SKM-1 treated with dmso at 0.1 percent for 144 hours (cell line): ENCODE measurements around the gene PI4KB.
A peak's percentile ranks its signal among the peaks of the same experiment; 100 is the strongest.
"Not testable (repeated sequence)": the region's sequence is repeated elsewhere in the genome, so short reads cannot be mapped to it uniquely, and the experiment has no call there.

Source experiments
- DNase-seq: peaks from one replicate; lab custom pipeline; 2025; ENCODE audit not compliant: unreplicated experiment; lab: John Stamatoyannopoulos, UW

The PI4KB gene

DNA sequence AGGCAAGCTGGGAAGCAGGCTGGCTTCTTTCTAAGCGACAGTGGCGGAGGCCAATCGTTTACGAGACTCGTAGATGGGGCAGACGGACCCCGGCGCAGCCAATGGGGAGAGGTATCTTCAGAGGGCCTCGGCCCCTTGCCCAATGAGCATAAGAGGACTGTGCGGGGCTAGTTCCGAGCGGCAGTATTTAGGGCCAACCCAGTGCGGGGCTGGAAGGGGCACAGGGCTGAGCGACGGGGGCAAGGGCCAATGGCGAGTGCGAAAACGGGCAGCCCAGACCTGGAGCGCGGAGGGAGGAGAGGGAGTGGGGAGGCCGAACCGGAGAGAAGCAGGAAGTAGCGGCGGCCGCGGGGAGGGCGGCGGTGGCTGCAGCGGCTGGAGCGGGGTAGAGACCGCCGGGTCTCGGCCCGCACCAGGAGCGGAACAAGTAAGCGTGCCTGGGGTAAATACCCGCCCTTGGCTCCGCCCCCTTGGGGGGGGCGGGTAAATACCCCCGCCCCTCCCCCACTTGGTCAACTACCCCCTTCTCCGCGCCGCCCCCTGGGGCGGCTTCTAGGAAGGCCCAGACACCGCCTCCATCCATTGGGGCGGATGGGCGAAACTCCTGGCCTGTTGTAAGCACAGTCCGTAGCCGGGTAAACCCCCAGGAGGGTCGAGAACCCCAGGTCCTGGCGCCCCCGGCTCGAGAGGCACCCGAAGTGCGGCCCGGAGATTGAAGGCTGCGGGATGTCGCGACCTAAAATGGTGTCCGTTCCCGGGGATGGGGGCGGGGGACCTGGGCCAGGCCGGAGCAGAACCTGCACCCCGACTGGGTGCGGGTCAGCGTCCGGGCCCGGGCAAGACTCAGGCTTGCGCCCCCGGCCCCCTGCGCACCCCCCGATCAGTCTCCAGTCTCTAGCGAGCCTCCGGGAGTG lies 45.0 kb downstream of the PI4KB start, which contains the start of gene ZNF687:
Gene ZNF687, plus strand, starts transcription at position 331 of the 914 bp plus-strand sequence. CDS start 3,993 bp downstream, outside the sequence.
- peak; percentile 100 for DNase-seq

DNA sequence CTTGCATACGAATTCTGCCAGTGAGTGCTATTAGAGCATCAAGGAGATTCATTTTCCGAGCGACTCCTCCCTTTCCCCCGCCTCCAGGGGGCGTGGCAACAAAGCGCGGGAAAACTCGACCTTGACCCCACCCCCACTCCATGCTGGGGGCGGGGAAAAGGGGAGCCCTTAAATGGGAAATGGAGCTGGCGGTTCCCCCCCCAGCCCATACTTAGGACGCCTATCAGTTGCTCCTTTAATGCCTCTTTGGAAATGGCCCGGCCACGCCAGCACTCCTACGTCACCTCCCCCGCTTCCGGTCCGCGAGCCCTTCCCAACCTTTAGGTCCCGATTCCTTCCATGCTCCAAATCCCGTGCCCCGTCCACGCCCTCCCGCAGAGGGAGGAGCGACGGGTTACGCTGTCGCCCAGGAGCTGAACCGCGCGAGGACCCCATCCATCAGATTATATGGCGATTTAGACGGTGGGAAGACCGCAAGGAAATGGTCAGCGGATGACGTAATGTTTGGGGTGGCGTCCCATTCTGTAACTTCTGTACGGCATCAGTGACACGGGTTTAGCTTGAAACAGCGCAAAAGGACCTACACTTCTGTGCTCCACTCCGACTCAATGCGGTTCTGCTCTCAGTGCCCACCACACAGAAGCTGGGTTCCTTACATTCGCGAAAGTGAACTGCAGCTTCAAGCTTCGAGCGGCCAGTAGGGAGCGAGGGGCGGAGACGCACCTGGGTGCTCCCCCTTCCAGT lies 45.8 kb downstream of the PI4KB start:
- DNase-seq, result peak; percentile 99

DNA sequence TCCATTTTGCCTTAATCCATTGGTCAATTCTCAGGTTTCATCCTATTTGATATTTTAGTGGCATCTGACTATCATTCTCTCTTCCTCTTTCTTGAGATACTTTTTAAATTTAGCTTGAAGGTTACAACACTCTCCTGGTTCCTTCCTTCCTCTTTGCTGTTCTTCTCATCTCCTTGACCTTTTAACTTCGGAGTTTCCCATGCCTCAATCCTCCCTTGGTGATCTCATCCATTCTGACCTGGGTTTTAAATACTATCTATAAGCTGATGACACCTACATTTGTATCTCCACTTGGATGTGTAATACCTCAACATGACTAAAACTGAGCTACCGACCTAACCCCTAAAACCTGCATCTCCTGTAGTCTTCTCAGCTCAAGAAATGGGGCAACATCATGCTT lies 50.0 kb downstream of the PI4KB start:
- peak; percentile 100 for DNase-seq

DNA sequence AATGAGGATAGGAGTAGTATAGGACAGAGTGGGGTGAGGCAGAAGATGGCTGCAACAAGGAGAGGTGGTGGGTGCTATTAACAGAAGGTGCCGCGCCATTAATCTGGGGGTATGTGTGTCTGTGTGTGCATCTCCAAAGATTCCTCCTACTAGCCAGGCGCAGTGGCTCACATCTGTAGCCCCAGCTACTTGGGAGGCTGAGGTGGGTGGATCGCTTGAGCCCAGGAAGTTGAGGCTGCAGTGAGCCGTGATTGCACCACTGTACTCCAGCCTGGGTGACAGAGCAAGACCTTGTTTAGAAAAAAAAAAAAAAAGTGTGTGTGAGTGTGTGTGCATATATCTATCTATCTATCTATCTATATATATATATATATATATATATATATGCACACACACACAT lies 51.9 kb downstream of the PI4KB start:
- DNase-seq, result not testable (repeated sequence)

DNA sequence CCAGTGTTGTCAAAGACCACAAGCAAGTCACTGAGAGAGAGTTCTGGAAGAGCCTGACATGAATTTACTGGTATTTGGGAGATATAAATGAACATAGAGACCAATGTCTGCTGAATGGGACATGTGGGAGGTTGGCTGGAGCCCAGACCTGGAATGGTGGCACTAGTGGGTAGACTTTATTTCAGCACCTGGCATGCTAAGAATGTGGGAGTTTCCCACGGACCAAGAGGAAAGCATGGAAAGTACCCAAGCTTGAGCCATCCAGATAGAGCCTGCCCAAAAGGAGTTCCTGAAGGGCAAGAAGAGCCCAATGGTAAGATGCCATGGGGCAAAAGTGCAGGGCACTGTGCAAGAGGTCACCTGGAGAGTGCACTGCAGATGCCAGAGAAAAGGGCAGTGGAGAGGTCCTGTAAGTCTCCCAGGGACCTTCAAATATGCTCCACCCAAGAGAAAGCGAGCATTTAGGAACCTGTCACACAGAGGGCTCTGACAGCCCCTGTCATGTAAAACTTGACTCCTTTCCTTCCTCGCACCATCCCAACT lies 53.2 kb downstream of the PI4KB start:
- no peak for DNase-seq

DNA sequence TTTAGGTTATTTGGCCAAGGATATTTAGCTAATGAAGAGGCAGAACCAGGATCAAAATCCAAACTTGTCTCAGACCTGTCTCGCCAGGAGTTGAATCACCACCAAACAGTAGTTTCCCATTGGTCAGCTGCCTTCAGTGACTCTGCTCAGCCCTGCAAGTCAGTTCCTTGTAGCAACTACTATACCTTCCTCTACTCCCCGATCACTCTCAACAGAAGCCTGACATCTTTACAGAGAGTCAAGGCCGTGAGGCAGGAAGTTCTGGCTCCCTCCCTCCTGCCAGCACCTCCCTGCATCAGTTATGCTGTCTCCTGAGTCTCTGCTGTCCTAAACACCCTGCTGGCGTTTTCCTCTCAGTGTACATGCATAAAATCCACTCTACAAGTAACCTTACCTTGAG lies 59.5 kb downstream of the PI4KB start:
- DNase-seq, result no peak

DNA sequence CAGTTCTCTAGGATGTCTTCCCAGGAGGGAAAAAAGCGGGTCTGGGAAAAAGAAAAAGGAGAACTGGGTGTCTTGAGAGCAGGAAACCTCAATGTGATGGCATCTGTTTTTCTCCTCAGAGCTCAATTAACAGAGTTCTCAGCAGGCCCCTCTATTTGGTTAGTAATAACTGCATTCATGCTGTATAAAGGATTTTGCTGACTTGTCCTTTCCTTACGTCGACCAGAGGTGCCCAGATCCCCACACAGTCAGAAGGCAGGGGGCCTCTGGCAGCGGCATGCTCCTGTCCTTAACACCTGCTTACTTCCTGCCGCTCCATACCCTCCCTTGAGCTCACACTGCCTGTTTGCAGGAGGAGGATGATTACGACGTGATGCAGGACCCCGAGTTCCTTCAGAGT lies 60.4 kb downstream of the PI4KB start:
- DNase-seq, result no peak

DNA sequence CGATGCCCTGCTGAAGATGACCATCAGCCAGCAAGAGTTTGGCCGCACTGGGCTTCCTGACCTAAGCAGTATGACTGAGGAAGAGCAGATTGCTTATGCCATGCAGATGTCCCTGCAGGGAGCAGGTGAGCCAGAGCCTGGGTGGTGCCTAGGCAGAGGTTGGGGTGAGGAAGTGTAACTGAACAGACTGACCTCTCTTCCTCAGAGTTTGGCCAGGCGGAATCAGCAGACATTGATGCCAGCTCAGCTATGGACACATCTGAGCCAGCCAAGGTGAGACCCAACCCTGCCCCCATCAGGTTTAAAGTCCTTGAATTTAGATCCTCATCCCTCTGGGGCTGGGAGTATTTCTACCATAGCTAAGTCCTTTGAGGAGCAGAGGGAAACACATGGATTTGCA lies 60.9 kb downstream of the PI4KB start:
- no peak for DNase-seq

DNA sequence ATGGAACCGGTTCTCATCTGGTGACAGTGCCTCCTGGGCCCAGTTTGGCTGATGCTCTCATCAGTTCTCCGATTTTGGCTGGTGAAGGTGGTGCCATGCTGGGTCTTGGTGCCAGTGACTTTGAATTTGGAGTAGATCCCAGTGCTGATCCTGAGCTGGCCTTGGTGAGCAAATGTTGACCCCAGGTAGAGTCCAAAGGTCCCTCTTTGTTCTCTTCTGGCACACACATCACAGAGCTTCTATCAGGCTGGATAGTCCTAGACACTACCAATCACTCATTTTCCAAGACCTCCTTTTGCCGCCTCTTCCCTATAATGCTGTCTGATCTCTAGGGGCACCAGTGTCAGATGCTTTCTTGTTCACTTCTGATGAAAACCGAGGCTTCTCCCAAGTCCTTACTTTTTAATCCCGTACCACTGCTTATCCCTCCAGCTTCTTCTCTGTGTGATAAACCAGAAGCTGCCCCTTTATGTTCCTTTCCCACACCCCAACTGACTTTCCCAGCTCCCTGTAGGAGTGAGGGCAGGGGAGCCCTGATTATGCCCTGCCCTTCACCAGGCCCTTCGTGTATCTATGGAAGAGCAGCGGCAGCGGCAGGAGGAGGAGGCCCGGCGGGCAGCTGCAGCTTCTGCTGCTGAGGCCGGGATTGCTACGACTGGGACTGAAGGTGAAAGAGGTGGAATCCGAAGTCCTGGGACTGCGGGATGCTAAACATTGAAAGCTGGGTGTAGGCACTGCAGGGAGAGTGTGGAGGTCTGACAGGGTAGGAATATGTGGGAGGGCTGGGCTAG lies 61.6 kb downstream of the PI4KB start:
- no peak for DNase-seq

DNA sequence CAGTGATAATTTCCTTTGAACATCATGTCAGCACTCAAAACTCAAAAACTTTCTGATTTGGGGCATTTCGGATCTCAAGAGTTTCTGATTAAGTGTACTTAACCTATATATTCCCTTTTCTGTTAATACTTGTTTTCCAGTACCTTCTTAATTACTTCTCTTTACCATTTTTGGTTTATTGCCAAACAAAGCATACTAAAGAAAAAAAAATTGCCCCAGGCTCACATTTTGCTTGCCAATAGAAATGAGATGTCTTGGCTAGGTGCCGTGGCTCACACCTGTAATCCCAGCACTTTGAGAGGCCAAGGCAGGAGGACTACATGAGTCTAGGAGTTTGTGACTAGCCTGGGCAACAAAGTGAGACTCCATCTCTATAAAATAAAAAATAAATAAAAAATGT lies 67.9 kb downstream of the PI4KB start:
- DNase-seq, result no peak

DNA sequence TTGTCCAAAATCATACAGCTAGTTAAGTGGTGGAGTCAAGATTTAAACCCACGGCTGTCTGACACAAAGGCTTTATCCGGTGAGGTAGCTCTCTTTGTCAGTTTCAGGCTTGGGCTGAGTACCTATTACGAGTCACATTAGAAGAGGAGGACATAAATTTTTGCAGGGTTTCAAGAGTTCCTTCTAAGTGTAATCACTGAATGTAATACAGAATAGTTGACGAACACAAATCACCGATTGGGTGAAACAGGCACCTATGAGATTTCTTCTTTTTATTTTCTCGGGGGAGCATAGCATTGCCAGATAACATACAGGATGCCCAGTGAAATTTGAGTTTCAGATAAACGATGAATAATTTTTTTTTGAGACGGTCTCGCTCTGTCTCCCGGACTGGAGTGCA lies 71.8 kb downstream of the PI4KB start:
- DNase-seq, result no peak

DNA sequence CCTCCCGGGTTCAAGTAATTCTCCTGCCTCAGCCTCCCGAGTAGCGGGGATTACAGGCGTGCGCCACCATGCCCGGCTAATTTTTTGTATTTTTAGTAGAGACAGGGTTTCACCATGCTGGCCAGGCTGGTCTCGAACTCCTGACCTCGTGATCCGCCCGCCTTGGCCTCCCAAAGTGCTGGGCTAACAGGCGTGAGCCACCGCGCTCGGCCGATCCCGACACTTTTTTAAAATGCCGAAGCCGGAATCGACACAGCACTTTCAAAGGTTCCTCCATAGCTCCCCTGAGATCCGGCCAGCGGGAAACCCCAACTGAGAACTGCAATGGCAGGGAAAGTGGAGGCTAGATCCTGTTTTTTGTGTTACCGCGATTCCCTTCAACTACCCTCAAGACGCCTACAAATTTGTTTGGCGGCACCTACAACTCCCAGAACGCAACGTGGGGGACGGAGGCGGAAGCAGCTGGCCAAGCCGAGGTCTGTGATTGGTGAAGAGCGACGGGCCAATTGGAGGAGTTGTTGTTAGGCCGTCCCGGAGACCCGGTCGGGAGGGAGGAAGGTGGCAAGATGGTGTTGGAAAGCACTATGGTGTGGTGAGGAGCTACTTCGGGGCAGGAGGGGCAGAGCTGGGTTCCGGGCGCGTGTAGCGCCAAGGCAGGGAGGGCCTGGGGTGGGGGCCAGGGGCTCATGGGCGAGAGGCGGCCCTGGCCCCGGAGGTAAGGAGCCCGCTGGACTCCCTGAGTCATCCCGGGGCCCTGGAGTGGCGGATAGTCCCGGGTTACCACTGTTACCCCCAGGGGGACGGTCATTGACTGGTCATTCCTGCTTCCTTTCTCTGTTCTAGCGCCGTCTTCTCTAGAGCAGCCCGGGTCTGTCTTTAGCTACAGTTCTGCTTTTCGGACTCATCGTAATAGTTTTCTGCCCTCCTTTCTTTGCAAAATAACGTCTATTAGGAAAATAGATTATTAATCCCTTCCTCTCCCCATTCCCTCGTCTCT lies 72.7 kb downstream of the PI4KB start, which contains the start of gene PSMD4:
Gene PSMD4, plus strand, starts transcription at position 518 of the 997 bp plus-strand sequence. Its CDS starts 49 bp downstream, at position 567.
- peak; percentile 99 for DNase-seq

DNA sequence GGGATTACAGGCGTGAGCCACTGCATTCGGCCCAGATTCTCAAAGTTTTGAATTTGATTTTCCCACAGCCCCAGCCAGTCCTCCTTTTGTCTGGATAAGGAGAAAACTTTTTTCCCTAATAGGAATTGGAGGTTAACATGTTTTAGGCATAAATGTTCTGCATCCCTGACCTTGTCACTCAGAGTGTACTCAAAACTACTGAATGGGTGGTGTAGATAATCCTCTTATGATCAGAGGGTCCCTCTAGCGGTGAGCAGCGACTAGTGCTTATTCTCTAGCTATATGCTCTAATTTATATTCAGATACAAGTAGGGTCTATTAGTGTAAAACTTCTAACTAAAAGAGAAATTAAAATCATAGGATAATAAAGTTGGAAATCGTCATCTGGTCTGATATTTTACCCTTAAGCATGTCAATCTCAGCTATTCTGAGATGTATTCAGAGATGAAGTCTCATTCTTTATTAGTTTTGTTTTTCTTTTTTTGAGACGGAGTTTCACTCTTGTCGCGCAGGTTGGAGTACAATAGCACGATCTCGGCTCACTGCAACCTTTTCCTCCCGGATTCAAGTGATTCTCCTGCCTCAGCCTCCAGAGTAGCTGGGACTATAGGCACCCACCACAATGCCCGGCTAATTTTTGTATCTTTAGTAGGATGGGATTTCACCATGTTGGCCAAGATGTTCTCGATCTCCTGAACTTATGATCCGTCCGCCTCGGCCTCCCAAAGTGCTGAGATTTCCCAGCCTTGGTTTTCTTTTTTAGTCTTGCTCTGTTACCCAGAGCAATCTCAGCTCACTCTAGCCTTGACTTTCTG lies 75.4 kb downstream of the PI4KB start:
- DNase-seq, result peak; percentile 87

DNA sequence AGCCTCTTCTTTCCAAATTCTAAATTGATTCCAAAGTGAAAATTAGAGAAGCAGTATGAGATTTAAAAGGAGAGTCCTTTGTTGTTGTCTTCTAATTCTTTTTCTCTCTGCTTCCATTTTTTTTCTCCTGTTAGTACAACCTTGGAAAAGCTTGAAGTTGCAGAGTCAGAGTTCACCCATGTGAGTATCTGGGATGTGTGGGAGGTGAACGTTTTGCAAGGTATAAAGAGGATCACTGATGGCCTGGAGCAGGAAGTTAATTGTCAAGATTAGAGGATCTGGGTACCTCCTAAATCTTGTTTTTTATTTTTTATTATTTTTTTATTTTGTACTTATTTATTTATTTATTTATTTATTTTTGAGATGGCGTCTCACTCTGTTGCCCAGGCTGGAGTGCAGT lies 80.4 kb downstream of the PI4KB start:
- DNase-seq, result no peak

DNA sequence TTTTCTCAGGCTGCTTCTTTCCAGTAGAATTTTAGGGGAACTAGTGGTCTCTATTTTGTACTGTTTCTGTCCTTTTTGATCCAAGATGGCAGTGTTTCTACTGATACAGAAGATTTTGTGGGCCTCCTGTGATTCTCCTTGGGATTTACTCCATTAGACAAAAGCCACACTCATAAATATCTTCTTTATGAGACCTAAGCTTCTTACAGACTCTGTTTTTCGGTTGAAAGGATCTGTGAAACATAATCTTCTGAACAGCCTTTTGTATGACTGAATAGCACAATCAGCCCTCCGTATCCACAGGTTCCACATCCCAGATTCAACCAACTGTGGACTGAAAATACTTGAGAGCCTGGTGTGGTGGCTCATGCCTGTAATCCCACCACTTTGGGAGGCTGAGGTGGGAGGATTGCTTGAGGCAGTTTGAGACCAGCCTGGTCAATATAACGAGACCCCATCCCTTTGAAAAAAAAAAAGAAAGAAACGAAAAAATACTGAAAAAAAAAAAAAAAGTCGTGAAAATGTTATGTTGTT lies 83.5 kb downstream of the PI4KB start:
- no peak for DNase-seq

DNA sequence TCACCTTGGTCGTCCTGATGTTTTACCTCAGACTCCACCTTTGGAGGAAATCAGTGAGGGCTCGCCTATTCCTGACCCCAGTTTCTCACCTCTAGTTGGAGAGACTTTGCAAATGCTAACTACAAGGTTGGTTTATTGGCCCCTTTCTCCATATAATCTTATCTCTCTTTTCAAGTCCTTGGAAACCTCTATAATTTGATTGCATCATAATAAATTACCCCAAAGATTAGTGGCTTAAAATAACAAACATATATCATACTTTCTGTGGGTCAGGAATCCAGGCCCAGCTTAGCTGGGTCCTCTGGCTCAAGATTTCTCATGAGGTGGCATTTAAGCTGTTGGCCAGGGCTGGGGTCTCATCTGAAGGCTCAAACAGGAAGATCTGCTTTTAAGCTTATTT lies 84.8 kb downstream of the PI4KB start:
- DNase-seq, result no peak
